HCT116 (cell line): ENCODE measurements around the gene KIF1A.

Experiments
- CEBPB ChIP-seq: IDR thresholded peaks from 2 replicates; pipeline ENCODE4 v1.6.1; 2012; ENCODE audit warnings: low read depth
- EGR1 ChIP-seq: IDR thresholded peaks from 2 replicates; pipeline ENCODE4 v1.6.1; 2012; ENCODE audit warnings: low read depth
- EZH2 ChIP-seq: fragments of 200-600 bp; sonication (generic); IDR thresholded peaks from 2 replicates; pipeline ENCODE4 v1.6.1; 2017; ENCODE audit warnings: antibody characterized with exemption, mixed run types
- RAD21 ChIP-seq: IDR thresholded peaks from 2 replicates; pipeline ENCODE4 v1.6.1; 2012; ENCODE audit warnings: low read depth, mild to moderate bottlenecking
- SP1 ChIP-seq: IDR thresholded peaks from 2 replicates; pipeline ENCODE4 v1.6.1; 2012; ENCODE audit warnings: low read depth
- YY1 ChIP-seq: IDR thresholded peaks from 2 replicates; pipeline ENCODE4 v1.6.1; 2011; ENCODE audit warnings: low read length, low read depth, moderate library complexity, mild to moderate bottlenecking; ENCODE audit not compliant: insufficient replicate concordance; ENCODE audit errors: extremely low read depth
- ZFX ChIP-seq: fragments of 450-650 bp; IDR thresholded peaks from 2 replicates; pipeline ENCODE4 v1.6.1; 2017
- ZNF274 ChIP-seq: fragments of 200-500 bp; sonication (Bioruptor generic); IDR thresholded peaks from 2 replicates; pipeline ENCODE4 v1.6.1; 2014; ENCODE audit warnings: mild to moderate bottlenecking, low read depth, low read length, inconsistent platforms
- TF ChIP-seq, protein P1 (sequence below): IDR thresholded peaks from 2 replicates; pipeline ENCODE4 v1.6.1; 2012; ENCODE audit warnings: low read depth
- TF ChIP-seq, protein P2 (sequence below), 3 experiments: fragments of 200-600 bp in 1 of 3; sonication (generic) in 1 of 3; IDR thresholded peaks in 2 of 3; conservative IDR thresholded peaks in 1 of 3; 2 replicates each; pipeline ENCODE4 v1.5.1; 2012 to 2017; ENCODE audit warnings: low read depth in 2 of 3, low read length in 2 of 3, antibody characterized with exemption in 1 of 3, borderline replicate concordance in 1 of 3, control low read depth in 1 of 3, mild to moderate bottlenecking in 1 of 3, mixed read lengths in 1 of 3, mixed run types in 1 of 3, moderate library complexity in 1 of 3; ENCODE audit not compliant: insufficient read depth in 1 of 3

DNA sequence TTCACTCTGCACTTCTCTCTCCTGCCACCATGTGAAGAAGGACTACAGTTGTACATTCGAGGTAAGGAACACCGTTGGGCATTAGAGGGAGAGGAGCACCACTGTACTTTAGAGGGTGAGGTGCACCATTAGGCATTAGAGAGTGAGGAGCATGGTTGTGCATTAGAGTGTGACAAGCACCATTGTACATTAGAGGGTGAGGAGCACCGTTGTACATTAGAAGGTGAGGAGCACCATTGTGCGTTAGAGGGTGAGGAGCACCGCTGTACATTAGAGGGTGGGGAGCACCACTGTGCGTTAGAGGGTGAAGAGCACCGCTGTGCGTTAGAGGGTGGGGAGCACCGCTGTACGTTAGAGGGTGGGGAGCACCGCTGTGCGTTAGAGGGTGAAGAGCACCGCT lies 27.8 kb upstream of the KIF1A start:
- TF ChIP-seq, protein P1, sequence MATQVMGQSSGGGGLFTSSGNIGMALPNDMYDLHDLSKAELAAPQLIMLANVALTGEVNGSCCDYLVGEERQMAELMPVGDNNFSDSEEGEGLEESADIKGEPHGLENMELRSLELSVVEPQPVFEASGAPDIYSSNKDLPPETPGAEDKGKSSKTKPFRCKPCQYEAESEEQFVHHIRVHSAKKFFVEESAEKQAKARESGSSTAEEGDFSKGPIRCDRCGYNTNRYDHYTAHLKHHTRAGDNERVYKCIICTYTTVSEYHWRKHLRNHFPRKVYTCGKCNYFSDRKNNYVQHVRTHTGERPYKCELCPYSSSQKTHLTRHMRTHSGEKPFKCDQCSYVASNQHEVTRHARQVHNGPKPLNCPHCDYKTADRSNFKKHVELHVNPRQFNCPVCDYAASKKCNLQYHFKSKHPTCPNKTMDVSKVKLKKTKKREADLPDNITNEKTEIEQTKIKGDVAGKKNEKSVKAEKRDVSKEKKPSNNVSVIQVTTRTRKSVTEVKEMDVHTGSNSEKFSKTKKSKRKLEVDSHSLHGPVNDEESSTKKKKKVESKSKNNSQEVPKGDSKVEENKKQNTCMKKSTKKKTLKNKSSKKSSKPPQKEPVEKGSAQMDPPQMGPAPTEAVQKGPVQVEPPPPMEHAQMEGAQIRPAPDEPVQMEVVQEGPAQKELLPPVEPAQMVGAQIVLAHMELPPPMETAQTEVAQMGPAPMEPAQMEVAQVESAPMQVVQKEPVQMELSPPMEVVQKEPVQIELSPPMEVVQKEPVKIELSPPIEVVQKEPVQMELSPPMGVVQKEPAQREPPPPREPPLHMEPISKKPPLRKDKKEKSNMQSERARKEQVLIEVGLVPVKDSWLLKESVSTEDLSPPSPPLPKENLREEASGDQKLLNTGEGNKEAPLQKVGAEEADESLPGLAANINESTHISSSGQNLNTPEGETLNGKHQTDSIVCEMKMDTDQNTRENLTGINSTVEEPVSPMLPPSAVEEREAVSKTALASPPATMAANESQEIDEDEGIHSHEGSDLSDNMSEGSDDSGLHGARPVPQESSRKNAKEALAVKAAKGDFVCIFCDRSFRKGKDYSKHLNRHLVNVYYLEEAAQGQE, result no peak
- TF ChIP-seq, protein P2, sequence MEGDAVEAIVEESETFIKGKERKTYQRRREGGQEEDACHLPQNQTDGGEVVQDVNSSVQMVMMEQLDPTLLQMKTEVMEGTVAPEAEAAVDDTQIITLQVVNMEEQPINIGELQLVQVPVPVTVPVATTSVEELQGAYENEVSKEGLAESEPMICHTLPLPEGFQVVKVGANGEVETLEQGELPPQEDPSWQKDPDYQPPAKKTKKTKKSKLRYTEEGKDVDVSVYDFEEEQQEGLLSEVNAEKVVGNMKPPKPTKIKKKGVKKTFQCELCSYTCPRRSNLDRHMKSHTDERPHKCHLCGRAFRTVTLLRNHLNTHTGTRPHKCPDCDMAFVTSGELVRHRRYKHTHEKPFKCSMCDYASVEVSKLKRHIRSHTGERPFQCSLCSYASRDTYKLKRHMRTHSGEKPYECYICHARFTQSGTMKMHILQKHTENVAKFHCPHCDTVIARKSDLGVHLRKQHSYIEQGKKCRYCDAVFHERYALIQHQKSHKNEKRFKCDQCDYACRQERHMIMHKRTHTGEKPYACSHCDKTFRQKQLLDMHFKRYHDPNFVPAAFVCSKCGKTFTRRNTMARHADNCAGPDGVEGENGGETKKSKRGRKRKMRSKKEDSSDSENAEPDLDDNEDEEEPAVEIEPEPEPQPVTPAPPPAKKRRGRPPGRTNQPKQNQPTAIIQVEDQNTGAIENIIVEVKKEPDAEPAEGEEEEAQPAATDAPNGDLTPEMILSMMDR (IDR thresholded peaks at IDR 0.05 in 2 of 3, conservative IDR thresholded peaks at IDR 0.05 in 1 of 3; ENCODE audit: borderline replicate concordance in 1 of 3, insufficient read depth in 1 of 3, low read depth in 2 of 3, low read length in 2 of 3), result no peak
- TF ChIP-seq SP1 (no peak), RAD21 (no peak), YY1 (no peak), EGR1 (no peak), ZNF274 (no peak), ZFX (no peak), EZH2 (no peak), CEBPB (no peak)
